Cerebellar cortex (tissue), 1 donor: ENCODE data around the gene DDB1.

Experiments used
- DNase-seq: peaks from one replicate; pipeline ENCODE4 v3.0.0-alpha.2; 2015; ENCODE audit warnings: low spot score

The DDB1 gene

GRCh38 chr11:61336171-61336935 lies 3.4 kb upstream of the DDB1 start:
- DNase-seq, result peak; percentile 96

- DNase-seq, result peak; percentile 3
These were observed 2.4 kb upstream of the DDB1 start for GRCh38 chr11:61335355-61335710.

GRCh38 chr11:61334434-61335354 lies 1.8 kb upstream of the DDB1 start:
- peak; percentile 31 for DNase-seq

- DNase-seq, result peak; percentile 10
These were observed 887 bp upstream of the DDB1 start for GRCh38 chr11:61333550-61334433.

- DNase-seq, result peak; percentile 8
These were observed 566 bp downstream of the DDB1 start for GRCh38 chr11:61332281-61332796.

GRCh38 chr11:61331651-61332050 lies 1.3 kb downstream of the DDB1 start:
- no peak for DNase-seq

- no peak for DNase-seq
These were observed 3.0 kb downstream of the DDB1 start for GRCh38 chr11:61329871-61330270.

GRCh38 chr11:61328351-61328750 lies 4.6 kb downstream of the DDB1 start:
- no peak for DNase-seq

GRCh38 chr11:61327669-61328071 lies 5.2 kb downstream of the DDB1 start:
- no peak for DNase-seq

- no peak for DNase-seq
These were observed 7.1 kb downstream of the DDB1 start for GRCh38 chr11:61325649-61326414.

- no peak for DNase-seq
These were observed 17.6 kb downstream of the DDB1 start for GRCh38 chr11:61315260-61315659.

GRCh38 chr11:61310749-61311148 lies 22.2 kb downstream of the DDB1 start:
- no peak for DNase-seq

- no peak for DNase-seq
These were observed 23.2 kb downstream of the DDB1 start for GRCh38 chr11:61309739-61310138.

- DNase-seq, result no peak
These were observed 23.8 kb downstream of the DDB1 start for GRCh38 chr11:61309141-61309540.

- no peak for DNase-seq
These were observed 25.6 kb downstream of the DDB1 start for GRCh38 chr11:61307354-61307753.

- DNase-seq, result no peak
These were observed 26.7 kb downstream of the DDB1 start for GRCh38 chr11:61306221-61306620.

GRCh38 chr11:61305417-61305816 lies 27.5 kb downstream of the DDB1 start:
- no peak for DNase-seq

- no peak for DNase-seq
These were observed 29.2 kb downstream of the DDB1 start for GRCh38 chr11:61303725-61304124.

GRCh38 chr11:61302550-61302949 lies 30.4 kb downstream of the DDB1 start:
- no peak for DNase-seq

- DNase-seq, result no peak
These were observed 34.2 kb downstream of the DDB1 start for GRCh38 chr11:61298663-61299244.

GRCh38 chr11:61297746-61298145 lies 35.2 kb downstream of the DDB1 start:
- no peak for DNase-seq
